Left renal pelvis (tissue), 4 donors: ENCODE data around the gene THG1L. TPM values are rescaled to one million over a fixed set of nuclear protein-coding genes. Genes with fewer than 3 reads are reported as not detected.
"Not testable (repeated sequence)": the region's sequence is repeated elsewhere in the genome, so short reads cannot be mapped to it uniquely, and the experiment has no call there.

ENCODE experiments used
- DNase-seq, 4 donors: peaks; one replicate each; pipeline ENCODE4 v3.0.0-alpha.2; 2013; ENCODE audit warnings: low read depth in 4 of 4, low spot score in 3 of 4
- polyA plus RNA-seq, 4 donors: library from polyadenylated mRNA; unstranded; fragments of 120-200 nt; gene quantifications; one replicate each; pipeline ENCODE4 v1.2.1, GENCODE V29; 2013; ENCODE audit not compliant: insufficient read length in 4 of 4

The THG1L gene
- 10 to 100 TPM; 22.6 to 28.0 (median 26.3) TPM for polyA plus RNA-seq

DNA sequence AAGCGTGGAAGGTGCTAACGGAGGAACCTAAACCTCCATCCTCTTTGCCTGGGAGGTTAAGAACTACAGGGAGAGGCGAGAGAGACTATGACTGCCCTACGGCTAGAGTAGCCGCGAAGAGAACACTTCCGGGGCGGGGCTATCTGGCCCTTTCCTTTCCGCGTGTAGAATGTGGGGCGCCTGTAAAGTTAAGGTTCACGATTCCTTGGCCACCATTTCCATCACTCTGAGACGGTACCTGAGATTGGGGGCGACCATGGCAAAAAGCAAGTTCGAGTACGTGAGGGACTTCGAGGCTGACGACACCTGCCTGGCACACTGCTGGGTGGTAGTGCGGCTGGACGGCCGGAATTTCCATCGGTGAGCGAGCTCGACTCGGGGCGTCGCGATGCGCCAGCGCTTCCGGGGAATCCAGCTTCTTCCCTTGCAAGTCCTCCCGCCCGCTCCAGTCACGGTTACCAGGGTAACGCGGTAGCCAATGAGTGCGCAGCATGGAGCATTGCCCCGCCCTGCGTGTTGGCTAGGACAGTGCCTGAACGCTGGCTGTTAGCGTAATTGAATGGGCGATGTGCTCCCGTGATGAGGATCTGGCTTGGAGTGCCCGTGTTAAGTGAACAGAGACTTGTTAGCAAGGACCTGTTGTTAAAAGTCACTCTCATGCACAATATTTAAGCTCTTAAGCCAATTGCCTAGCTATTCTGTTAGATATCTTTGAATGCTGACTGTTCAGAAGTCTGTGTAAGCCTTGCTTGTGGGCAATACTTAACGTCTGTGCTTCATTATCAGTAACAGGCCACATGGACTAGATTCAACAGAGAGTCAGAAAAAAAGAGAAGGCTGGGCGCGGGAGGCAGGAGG, at the start of gene THG1L:
TSS of gene THG1L (plus strand) at position 149 of the 858 bp plus-strand sequence. CDS start at position 170, 21 bp downstream.
- peak; percentile 90 to 97 (median 92) for DNase-seq

DNA sequence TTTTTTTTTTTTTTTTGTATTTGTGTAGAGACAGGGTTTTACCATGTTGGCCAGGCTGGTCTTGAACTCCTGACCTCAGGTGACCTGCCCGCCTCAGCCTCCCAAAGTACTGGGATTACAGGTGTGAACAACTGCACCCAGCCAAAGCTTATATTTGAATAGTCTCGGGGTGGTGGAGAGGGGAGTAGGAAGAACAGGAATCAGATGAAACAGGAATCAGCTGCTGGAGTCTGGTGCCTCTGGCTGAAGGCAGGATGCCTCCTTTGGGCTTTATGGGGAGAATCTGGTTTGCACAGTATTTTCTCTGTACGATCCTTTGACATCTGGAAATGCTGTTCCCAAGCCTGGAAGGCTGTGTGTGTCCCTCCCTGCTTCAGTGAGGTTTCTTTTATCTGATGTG, 49.0 kb upstream of the THG1L start:
- DNase-seq = no peak

DNA sequence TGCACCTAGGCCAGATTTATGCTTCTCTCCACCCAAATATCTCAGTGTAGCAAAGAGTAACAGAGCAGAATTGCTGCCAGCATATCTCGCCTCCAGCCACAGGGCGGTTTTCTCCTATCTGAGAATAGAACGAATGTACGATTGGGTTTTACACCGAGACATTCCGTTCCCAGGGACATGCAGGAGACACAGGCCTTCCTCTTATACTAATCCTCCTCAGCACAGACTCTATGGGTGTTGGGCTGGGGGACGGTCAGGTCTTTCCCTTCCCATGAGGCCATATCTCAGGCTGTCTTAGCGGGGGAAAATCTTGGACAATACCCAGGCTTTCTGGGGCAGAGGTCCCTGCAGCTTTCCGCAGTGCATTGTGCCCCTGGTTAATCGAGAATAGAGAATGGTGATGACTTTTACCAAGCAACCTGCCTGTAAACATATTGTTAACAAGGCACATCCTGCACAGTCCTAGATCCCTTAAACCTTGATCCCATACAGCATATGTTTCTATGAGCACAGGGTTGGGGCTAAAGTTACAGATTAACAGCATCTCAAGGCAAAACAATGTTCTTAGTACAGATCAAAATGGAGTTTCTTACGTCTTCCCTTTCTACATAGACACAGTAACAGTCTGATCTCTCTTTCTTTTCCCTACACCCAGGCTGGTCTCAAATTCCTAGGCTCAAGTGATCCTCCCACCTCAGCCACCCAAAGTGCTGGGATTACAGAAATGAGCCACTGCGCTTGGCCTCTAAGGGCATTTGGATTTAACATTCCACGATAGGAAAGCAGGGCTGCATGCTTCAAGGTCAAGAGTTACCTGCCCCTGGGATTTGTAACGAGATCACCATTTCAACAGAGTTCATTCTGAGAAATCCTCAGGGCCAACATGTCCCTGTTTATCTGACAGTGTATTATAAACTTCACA, 44.7 kb upstream of the THG1L start:
- DNase-seq = not testable (repeated sequence)

DNA sequence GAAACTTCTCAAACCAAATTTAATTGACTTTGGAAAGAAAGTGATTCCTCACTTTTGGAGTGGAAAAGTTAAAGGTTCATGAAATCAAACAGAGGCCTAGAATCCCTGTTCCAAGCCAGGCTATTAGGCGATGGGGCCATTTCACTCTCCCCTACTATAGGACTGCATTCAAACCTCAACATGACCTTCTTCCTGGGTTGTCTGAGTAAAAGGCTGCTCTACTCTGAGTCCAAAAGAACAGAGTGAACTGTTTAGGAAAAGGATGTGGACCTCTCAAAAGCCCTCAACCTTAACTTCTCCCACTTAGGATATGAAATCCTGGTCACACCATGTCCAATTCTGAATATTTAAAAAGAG, 44.0 kb upstream of the THG1L start:
- no peak for DNase-seq

DNA sequence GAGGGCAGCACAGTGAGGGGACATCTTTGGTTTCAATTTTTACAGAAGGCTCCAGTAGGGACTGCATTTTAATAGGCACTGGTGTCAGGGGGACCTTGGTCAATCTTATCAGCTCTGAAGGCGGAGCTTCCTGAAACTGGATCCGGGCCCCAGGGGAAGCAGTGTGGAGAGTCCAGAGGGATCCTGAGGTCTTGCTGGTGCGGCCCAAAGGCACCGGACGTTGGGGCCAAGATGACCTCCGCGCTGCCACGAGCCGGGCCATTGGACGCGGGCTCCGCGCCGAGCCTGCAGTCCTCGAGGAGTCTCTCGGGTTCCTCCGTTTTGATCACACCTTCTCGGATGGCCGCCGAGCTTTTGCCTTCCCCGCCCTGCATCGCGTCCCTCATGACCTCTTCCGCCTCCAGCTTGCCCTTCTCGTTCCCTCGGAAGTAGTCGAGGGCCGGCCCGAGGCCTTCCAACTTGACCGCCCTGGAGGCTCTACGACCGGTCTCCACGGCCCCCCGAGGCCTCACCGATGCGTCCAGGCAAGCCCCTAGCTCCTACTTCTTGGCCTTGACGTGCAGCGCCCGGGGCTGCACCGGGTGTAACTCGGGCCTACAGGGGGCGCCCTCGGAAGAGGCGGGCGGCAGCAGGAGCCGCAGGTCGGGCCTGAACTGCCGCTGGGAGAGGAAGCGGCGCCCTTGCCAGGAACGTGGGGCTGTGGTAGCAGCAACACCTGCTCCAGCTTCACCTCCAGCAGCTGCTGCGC, 41.1 kb upstream of the THG1L start:
- no peak for DNase-seq

DNA sequence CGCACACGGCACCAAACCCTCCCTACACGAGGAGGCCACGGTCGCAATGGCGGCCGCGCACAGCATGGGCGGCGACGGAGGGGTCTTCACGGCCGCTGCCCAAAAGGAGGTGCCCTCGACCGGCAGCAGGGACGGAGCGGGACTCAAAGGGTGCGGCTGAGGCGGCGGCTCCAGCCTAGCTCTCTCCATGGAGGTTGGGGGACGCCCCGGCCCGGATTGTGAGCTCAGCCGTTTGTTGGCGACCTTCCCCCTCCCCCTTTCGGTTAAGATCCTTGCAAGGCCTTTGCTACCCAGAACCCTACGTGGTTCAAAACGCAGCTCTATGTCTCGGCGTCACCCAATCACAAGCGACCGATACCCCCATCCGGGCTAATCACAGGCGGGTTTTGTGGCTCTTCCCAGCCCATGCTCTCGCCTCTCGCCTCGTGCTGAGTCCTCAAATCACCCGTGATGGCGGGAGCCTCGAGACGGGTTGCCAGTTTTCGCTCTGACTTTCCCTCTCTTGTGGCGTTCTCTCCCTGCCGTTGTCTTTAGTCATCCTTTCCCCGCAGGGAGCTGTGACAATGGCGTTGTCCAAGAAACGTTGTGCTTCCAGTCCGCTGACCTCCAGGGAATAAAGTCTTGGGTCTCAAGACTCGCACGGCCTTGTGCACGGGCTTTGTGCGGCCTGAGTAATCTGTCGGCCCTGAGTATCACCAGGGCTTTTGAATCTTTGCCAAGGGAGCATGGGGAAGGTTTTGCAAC, 40.4 kb upstream of the THG1L start:
- no peak for DNase-seq

DNA sequence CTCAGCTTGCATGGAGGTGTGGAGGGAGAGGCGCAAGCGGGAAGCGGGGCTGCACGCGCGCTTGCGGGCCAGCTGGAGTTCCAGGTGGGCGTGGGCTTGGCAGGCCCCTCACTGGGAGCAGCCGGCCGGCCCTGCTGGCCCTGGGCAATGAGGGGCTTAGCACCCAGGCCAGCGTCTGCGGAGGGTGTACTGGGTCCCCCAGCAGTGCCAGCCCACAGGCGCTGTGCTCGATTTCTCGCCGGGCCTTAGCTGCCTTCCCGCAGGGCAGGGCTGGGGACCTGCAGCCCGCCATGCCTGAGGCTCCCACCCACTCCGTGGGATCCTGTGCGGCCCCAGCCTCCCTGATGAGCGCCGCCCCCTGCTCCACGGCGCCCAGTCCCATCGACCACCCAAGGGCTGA, 37.4 kb upstream of the THG1L start:
- DNase-seq = not testable (repeated sequence)

DNA sequence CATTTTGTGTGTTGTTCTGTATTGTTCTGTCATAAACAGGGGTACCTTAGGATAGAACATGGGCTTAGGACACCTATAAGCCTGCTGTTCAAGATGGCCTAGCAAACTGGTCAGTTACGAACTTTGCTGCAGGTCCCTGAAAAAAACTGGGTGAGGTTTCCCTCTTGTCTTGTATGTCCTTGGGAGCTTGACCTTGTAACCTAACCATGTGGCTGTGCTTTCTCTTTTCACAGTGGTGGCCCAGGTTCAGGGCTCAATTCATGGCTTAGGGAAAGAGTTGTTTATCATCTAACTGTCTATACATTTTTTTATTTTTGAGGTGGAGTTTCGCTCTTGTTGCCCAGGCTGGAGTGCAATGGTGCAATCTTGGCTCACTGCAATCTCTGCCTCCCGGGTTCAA, 35.1 kb upstream of the THG1L start:
- DNase-seq = not testable (repeated sequence)

DNA sequence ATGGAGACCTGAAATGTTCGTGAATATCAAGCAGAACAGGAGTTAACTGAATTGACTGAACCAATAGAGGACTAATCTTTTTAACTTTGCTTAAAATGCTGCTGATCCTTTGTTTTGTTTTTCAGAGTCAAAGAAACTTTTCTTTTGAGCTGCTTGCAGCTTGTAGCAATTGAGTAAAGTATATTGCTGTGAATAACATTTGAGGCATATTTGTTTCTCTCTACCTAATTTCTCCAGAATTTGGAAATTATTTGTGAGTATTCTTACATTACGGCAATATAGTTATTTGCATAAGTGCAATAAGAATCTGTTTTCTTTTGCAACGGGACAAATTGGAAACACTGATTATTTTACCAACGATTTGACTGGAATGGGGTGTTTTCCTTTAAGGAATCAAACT, 32.5 kb upstream of the THG1L start:
- DNase-seq = not testable (repeated sequence)

DNA sequence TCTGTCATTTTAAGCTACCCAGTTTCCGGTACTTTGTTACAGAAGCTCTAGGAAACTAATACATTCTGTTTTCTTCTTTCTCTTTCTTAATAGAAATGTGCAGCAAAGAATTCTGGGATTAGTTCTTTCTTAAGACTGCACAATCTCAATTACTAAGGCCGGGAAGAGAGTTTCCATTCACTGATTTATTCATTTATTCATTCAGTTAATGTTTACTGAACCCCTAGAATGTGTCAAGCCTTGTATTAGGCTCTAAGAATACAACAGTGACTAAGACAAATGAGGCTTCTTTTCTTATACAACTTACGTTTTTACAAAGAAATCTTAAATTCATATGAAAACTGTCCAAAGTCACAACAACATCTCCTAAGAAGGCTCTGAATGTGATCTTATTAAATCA, 27.5 kb upstream of the THG1L start:
- no peak for DNase-seq

DNA sequence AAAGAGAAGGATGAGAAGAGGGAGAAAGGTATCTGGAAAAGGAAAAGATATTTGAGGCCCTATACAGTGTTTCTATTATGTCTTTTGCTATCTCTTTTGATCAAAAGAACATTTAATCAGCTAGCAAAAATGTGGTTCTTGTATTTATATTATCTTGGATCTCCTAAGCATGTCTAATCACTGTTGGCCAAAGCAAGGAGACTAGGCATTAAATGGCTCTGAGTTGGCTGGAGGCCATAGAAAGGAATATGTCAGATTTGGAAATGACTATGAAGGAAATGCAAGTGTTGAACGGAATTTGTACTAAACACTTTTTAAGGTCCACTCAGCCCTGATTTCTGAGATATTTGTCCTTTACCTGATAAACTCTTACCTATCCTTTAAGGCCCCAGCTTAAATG, 22.4 kb upstream of the THG1L start:
- no peak for DNase-seq

DNA sequence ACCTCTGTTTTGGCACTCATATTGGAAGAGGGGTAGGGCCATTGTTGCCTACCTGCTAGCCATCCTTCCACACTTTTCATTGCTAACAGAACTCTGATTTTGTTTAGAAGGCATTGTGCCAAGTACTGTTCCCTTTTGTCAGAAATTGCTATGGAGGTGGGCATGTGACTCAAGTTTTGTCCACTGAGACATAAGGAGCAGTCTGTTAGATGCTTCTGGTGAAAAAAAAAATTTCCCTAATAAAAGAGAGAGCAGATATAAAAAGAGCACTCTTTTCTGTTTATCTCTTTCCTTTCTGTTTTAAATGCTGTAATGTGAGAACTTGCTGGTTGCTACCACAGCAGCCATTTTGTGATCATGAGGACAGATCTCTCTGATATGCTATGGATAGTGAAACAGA, 21.9 kb upstream of the THG1L start:
- DNase-seq = no peak

DNA sequence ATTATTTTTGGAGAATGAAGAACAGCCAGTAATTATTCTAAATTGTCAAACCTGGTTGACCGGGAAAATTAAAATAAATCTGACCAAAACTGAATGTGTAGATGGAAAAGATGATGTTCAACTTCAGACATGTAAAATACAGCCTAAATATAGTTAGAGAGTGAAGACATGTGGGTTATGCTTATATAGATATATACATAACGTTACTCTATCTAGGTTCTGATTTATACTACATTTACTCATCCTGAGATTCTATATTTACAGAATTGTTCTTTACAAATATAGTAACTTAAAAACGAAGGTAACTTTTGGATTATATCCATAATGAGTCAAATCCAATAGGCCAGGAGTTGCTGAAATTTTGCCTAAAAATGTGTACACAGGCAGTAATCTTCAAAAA, 20.8 kb upstream of the THG1L start:
- no peak for DNase-seq

DNA sequence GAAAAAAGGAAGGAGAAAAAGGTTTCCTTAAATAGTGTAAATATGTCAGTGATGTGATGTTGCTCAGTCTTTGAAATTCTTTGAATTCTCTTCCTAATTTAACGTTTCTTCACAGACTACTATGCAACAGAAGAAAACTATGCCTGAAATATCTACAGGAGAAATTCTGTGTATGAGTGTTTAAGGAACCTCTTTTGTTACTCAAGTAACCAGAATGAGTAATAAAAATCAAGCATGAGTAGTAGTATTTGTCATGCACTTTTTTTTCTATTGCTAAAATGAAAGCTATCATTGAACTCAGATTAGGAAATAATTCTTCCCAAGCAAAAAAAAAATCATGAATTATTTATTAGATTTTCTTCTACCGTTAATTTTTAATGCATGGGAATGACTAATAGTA, 20.3 kb upstream of the THG1L start:
- DNase-seq = no peak

DNA sequence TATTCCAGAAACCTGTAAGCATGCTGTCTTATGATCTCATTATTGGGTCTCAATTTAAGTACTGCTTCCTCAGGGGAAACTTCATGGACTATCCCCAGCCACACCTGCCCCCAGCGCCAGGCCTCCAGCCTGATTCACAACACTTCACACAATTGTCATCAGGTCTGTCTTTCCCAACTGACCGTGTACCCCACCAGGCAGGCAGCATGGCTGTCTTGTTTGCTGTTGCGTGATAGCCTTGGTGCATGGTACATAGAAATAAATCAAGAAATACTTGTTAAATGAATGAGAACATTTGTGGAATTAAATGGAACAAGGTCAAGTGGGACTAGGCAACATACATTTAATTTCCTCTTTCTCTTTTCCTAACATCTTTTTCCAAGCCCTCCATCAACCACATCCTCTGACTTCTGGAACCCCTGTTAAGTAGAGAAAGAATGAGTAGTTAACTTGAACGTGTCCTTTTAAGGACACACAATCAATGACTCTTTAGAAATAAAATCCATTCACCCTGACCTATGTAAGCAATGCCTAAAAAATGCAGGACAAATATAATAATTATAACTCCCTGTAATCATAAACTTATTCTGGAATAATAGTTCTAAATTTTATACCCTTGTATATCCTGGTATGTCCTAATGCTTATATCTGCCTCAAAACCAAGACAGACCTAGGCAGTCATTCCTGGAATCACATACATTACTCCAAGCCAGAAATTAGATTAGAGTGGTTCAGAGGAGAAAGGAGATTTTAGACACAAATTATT, 17.2 kb upstream of the THG1L start:
- no peak for DNase-seq

DNA sequence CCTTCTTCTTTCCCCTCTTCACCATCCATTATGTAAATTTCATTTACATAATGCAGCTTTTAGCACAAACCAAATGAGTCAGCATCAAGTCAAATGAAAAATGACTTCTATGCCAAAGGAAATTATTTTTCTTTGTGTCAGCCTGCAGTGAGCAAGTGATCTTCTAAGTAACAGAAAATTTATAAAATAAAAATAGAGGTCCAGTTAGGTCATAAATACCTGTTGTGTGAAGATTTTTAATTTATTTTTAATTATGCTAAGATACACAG, 16.7 kb upstream of the THG1L start:
- no peak for DNase-seq

DNA sequence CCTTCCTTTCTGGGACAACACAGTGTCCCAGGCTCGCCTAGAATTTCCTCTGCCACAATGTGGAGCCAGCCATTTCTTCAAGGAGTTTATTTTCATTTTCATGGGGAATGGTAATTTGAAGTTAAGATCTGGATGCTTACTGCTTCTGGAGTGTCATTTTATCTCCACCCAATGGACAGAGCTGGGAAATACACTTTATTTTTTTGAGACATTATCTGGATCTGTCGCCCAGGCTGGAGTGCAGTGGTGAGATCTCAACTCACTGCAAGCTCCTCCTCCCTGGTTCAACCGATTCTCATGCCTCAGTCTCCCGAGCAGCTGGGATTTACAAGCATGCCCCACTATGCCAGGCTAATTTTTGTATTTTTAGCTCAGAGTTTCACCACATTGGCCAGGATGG, 12.7 kb upstream of the THG1L start:
- peak in 3 of 4 donors; percentile 29 to 49 (median 32) for DNase-seq

DNA sequence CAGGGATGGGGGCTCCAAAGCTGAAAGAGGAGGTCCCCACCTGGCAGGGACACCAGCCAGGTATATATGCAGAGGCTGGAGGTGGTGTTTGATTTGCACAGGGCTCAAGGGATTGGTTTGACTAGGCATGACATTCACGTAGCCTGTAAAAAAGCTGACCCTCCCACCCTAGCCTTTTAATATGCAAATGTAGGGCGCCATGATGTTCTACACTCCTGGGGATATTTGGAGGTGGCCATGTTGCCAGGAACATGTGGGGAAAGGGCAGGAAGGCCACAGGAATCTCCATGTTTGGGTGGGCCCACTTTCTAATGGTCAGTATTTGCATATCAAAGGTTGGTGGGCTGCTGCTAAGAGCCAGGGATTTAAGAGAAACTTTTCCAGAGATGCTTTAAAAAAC, 12.0 kb upstream of the THG1L start:
- DNase-seq = no peak

DNA sequence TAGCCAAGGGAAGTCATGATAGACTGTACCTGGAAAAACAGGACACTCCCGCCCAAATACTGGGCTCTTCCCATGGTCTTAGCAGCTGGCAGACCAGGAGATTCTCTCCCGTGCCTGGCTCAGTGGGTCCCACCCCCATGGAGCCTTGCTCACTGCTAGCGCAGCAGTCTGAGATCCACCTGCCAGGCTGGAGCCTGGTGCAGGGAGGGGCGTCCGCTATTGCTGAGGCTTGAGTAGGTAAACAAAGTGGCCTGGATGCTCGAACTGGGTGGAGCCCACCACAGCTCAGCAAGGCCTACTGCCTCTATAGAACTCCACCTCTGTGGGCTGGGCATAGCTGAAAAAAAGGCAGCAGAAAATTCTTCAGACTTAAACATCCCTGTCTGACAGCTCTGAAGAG, 10.1 kb upstream of the THG1L start:
- no peak for DNase-seq

DNA sequence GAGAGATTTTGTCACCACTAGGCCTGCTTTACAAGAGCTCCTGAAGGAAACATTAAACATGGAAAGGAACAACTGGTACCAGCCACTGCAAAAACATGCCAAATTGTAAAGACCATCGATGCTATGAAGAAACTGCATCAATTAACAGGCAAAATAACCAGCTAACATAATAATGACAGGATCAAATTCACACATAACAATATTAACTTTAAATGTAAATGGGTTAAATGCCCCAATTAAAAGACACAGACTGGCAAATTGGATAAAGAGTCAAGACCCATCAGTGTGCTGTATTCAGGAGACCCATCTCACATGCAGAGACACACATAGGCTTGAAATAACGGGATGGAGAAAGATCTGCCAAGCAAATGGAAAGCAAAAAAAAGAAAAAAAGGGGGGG, 8.3 kb upstream of the THG1L start:
- not testable (repeated sequence) for DNase-seq
